Activated CD4-positive, alpha-beta T cell treated with anti-CD3 and anti-CD28 coated beads, Interleukin-2, amount 10 ng/mL, durations not matched to agents 7 days and 5 days (primary cell): Measurements from ENCODE around the gene CRIP2. TPM values are rescaled to one million over a fixed set of nuclear protein-coding genes. Genes with fewer than 3 reads are reported as not detected.

Source experiments
- CTCF ChIA-PET: fragments of 350-600 bp; sonication (Branson Sonifier 250); formaldehyde crosslinking; loops from one replicate; lab custom pipeline; 2021; ENCODE audit warnings: antibody characterized with exemption; lab: Charles Lee
- POLR2A ChIA-PET: fragments of 350-600 bp; sonication (Branson Sonifier 250); formaldehyde crosslinking; loops from one replicate; lab custom pipeline; 2021; ENCODE audit warnings: antibody characterized with exemption; lab: Charles Lee
- DNase-seq: peaks from one replicate; pipeline ENCODE4 v3.0.0-alpha.2; 2020
- H3K27ac Mint-ChIP-seq: one replicate; pipeline ENCODE4 v1.8.0; 2021; ENCODE audit warnings: mild to moderate bottlenecking, moderate library complexity, mixed read lengths
- H3K27me3 Mint-ChIP-seq: one replicate; pipeline ENCODE4 v1.8.0; 2021; ENCODE audit warnings: mixed read lengths
- H3K36me3 Mint-ChIP-seq: one replicate; pipeline ENCODE4 v1.8.0; 2021; ENCODE audit warnings: low read depth, mixed read lengths
- H3K4me1 Mint-ChIP-seq: one replicate; pipeline ENCODE4 v1.8.0; 2021; ENCODE audit warnings: mixed read lengths
- H3K4me3 Mint-ChIP-seq: one replicate; pipeline ENCODE4 v1.8.0; 2021; ENCODE audit warnings: mild to moderate bottlenecking, moderate library complexity, mixed read lengths
- H3K9me3 Mint-ChIP-seq: one replicate; pipeline ENCODE4 v1.8.0; 2021; ENCODE audit warnings: mixed read lengths
- total RNA-seq, 2 experiments: library from RNA; stranded (reverse); gene quantifications; one replicate each; pipeline ENCODE4 v1.2.3, GENCODE V29; 2021

Gene CRIP2
- total RNA-seq, 2 experiments from 2014 or later, result 0.64 to 1.8 TPM

DNA sequence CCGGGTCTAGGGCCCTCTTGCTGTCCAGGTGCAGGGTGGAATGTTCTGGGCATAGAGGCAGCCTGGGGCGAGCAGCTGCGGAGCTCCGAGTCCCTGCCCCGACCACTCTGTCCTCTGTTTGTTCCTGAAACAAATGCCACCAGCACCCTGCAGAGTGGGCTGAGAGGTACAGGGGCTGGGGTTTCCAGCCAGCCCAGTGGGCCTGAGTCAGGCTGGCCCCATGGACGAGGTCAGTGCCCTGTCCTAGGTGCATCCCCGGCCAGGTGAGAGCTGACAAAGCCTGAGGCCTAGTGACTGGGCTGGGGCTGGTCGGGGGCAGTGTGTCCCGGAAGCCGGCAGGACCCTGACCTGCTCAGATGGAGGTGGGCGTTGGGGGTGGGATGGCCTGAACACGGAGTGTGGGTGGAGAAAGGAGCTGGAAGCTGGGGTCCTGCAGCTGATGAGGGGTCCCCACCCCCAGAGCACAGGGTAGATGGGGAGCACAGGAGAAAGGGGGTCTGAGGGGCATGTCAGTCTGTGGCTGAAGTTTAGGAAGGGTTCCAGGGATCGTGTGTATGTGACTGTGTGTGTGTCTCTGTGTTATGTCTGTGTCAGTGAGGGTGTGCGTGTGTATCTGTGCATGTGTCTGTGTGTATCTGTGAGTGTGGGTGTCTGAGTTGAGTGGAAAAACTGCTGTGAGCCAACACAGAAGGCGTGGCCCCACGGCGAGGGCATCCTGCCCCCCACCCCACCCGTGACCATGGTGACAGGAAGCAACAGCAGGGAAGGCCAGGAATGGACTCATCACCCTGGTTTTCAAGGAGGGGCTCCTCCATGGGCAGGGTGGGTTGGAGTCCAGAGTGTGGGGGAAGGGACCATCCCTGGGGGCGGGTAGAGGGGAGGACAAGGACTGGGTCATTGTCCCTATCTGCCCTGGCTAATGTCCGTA is 9.7 kb downstream of the CRIP2 start:
- Mint-ChIP-seq H3K36me3 (peaks cover 6% of the 10 kb centered on the region), H3K27ac (peak overlapping the region; percentile 67), H3K4me1 (peaks cover 56% of the 10 kb centered on the region), H3K4me3 (no peak overlapping the region), H3K27me3 (peaks cover 13% of the 10 kb centered on the region), H3K9me3 (no peaks in the 10 kb centered on the region)
- POLR2A ChIA-PET, result no interaction called here
- peak; percentile 67 for DNase-seq
- CTCF ChIA-PET, result no interaction called here

DNA sequence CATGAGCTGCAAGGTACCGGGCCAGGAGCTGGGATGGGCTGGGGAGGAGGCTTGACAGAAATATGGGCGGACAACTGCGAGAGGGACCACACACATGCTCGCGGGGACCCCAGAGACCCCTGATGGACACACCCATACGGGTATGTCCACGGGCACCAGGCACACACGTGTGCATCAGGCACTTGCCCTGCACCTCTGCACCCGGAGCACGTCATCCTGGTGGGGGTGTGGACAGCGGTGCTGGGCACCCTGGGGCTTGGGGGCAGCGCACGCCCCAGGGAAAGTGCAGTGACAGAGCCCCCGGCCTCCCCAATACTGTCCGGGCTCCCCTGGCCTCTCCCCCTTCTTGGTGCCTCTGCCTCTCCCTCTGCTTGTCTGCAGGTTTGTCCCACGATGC is 10.4 kb downstream of the CRIP2 start:
- Mint-ChIP-seq H3K27ac (peak overlapping the region; percentile 67), H3K27me3 (peaks cover 6% of the 10 kb centered on the region), H3K4me3 (no peak overlapping the region), H3K36me3 (peaks cover 8% of the 10 kb centered on the region), H3K4me1 (peaks cover 56% of the 10 kb centered on the region), H3K9me3 (no peaks in the 10 kb centered on the region)
- POLR2A ChIA-PET, result no interaction called here
- CTCF ChIA-PET, result no interaction called here
- DNase-seq, result no peak

DNA sequence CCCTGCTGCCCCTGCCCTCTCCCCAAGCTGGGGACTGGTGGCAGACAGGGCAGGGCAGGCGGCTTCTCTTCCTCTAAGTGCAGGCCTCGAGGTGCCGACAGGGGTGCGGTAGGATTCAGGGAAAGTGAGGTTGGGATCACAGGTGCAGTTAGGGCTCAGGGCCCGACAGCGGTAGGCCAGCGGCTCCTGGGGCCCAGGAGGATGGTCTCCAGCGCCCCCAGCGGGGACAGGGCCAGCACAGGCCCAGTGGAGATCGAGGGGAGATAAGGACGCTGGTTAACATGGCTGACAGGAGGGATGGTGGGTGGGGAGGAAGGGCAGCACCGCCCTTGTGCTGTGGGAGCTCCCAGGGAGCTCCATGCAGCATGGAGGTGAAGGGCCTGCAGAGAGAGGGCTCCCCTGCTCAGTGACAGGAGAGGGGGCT is 11.1 kb downstream of the CRIP2 start:
- CTCF ChIA-PET, result interaction anchor here (0.6 to 1.0 kb wide), 2 partner anchors 82 to 512 kb away, joined by 4 read pairs; no protein-coding TSS in a partner anchor
- peak overlapping the region; percentile 79 for H3K27ac Mint-ChIP-seq
- POLR2A ChIA-PET, result no interaction called here
- H3K27me3 Mint-ChIP-seq, result peaks cover 2% of the 10 kb centered on the region
- peaks cover 53% of the 10 kb centered on the region for H3K4me1 Mint-ChIP-seq
- peaks cover 8% of the 10 kb centered on the region for H3K36me3 Mint-ChIP-seq
- peak; percentile 47 for DNase-seq
- H3K9me3 Mint-ChIP-seq, result no peaks in the 10 kb centered on the region
- H3K4me3 Mint-ChIP-seq, result peak overlapping the region; percentile 52

DNA sequence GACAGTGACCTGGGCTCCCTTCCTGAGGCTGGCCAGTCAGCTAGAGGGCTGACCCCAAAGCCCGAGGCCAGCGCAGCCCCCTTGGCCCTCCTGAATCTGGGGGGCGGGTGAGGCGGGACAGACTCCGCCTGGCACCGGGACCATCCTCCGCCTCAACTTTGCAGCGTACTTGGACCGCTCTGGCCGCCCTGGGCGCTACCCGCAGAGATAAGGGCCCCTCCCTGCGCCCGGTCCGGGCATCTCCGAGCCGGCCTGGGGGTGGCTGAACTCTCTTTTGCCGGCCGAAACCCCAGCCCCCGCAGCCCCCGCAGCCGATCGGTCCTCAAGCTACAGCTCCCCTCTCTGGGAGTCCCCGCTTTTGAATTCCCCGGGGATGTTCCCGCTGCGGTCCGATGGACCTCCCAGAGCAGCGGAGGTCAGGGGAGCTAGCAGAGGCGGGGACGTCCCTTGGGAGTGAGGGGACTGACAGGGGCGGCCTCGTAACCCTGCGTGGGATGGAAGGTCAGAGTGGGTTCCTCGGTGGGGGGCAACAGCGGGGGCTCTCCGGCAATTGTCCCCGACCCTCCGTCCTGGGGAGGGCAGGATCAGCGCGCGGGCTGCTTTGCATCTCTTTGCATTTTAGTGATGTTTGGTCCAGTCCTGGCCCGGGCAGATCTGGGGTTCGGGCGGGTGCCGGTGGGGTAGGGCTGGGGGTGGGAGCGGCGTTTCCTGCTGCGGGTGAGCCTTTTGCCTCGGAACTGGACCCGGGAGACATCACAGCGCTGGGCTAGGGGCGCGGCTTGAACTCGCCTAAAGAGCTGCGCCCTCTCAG is 11.7 kb downstream of the CRIP2 start, which contains the start of gene CRIP1:
Gene CRIP1, plus strand, starts transcription at position 724 of the 811 bp plus-strand sequence. CDS start 374 bp downstream, outside the sequence.
- Mint-ChIP-seq H3K27ac (peak within 1 kb of the TSS; percentile 92), H3K4me3 (peak within 1 kb of the TSS; percentile 84), H3K9me3 (no peaks in the 10 kb centered on the region), H3K4me1 (peaks cover 47% of the 10 kb centered on the region), H3K36me3 (peaks cover 8% of the 10 kb centered on the region), H3K27me3 (peaks cover 2% of the 10 kb centered on the region)
- CTCF ChIA-PET, result interaction anchor here (0.6 to 1.0 kb wide), 2 partner anchors 83 to 513 kb away, joined by 4 read pairs; no protein-coding TSS in a partner anchor
- DNase-seq, result no peak
- POLR2A ChIA-PET, result no interaction called here

DNA sequence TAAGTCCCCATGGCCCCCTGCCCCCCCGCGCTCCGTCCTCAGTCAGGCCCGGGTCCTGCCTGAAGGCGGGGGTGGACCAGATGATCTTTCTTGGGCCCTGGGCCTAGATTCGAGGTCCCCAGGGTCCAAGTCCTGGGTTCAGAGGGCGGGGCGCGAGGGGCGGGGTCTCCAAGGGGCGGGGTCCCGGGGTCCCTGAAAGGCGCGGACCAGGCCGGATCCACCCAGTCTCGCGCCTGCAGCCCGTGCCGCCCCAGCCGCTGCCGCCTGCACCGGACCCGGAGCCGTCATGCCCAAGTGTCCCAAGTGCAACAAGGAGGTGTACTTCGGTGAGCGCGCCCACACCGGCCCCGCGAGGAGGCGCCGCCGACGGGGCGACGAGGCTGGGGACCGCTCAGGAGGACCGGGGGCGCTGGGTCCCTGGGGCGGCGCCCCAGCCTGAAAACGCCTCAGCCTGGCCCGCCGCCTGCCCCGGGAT is 12.4 kb downstream of the CRIP2 start:
- H3K36me3 Mint-ChIP-seq, result peaks cover 8% of the 10 kb centered on the region
- H3K27ac Mint-ChIP-seq, result peak overlapping the region; percentile 92
- H3K4me3 Mint-ChIP-seq, result peak overlapping the region; percentile 84

DNA sequence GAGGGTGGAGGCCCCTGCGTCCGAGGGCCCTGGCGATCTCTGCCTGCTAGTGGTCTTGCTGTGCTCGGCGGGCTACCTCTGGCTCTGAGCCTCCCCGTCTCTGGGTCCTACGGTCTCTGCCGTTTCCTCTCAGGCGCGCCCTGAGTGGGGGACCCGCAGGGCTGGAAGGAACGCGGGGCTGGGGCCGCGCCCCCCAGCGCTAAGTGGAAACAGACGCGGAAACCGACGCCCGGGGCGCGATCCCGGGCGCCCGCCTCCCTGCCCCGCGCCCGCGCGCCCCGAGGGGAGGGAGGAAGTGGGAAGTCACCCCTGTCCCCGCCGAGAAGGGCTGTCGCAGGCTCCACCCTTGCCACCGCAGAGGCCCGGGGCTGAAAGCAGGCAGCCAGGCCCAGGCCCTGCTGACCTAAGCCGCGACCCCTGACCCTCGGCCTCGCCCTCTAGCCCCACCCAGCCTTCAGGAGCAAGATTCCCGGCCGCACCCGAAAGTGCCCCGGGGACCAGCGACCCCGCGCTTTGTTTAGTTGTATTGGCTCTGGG is 12.9 kb downstream of the CRIP2 start:
- DNase-seq, result peak; percentile 79
- Mint-ChIP-seq H3K36me3 (peaks cover 8% of the 10 kb centered on the region), H3K4me1 (peaks cover 44% of the 10 kb centered on the region), H3K9me3 (no peaks in the 10 kb centered on the region), H3K27me3 (peaks cover 2% of the 10 kb centered on the region), H3K27ac (peak overlapping the region; percentile 92), H3K4me3 (peak overlapping the region; percentile 84)
- ChIA-PET CTCF (no interaction called here), POLR2A (no interaction called here)

More for the DNA sequence above, 12.4 kb downstream of the CRIP2 start:
- Mint-ChIP-seq H3K4me1 (peaks cover 47% of the 10 kb centered on the region), H3K9me3 (no peaks in the 10 kb centered on the region), H3K27me3 (peaks cover 2% of the 10 kb centered on the region)
- DNase-seq, result peak; percentile 66
- ChIA-PET CTCF (interaction anchor here (1.0 kb wide), 1 partner anchor 83 kb away, joined by 4 read pairs; no protein-coding TSS in a partner anchor), POLR2A (no interaction called here)

DNA sequence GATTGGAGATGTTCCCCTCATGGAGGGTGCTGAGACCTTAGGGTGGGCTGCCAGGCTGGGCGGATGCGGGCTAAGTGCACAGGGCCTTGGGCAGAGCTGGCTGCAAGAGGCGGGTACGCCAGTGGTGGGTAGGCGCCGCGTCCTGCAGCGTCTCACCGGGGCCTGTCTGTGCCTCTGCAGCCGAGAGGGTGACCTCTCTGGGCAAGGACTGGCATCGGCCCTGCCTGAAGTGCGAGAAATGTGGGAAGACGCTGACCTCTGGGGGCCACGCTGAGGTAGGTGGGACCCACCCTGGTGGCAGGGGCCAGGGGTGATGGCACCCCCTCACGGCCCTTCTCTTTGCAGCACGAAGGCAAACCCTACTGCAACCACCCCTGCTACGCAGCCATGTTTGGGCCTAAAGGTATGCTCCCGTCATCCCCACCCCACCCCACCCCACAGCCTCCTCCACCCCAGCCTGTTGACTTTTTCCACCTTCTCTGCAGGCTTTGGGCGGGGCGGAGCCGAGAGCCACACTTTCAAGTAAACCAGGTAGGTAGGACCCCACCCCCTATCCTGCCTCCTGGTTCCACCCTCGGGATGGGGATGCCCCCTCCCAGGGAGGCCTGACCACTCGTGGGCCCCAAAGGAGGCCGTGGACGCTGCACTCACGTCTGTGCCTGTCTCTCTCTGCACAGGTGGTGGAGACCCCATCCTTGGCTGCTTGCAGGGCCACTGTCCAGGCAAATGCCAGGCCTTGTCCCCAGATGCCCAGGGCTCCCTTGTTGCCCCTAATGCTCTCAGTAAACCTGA is 13.6 kb downstream of the CRIP2 start:
- peak overlapping the region; percentile 84 for H3K4me3 Mint-ChIP-seq
- peaks cover 2% of the 10 kb centered on the region for H3K27me3 Mint-ChIP-seq
- DNase-seq, result peak; percentile 36
- POLR2A ChIA-PET, result no interaction called here
- no peaks in the 10 kb centered on the region for H3K9me3 Mint-ChIP-seq
- peaks cover 8% of the 10 kb centered on the region for H3K36me3 Mint-ChIP-seq
- CTCF ChIA-PET, result interaction anchor here (1.7 to 4.1 kb wide), 5 partner anchors 7 to 122 kb away, joined by 8 to 69 read pairs (median 12); no protein-coding TSS in a partner anchor
- H3K4me1 Mint-ChIP-seq, result peaks cover 39% of the 10 kb centered on the region
- H3K27ac Mint-ChIP-seq, result peak overlapping the region; percentile 92

DNA sequence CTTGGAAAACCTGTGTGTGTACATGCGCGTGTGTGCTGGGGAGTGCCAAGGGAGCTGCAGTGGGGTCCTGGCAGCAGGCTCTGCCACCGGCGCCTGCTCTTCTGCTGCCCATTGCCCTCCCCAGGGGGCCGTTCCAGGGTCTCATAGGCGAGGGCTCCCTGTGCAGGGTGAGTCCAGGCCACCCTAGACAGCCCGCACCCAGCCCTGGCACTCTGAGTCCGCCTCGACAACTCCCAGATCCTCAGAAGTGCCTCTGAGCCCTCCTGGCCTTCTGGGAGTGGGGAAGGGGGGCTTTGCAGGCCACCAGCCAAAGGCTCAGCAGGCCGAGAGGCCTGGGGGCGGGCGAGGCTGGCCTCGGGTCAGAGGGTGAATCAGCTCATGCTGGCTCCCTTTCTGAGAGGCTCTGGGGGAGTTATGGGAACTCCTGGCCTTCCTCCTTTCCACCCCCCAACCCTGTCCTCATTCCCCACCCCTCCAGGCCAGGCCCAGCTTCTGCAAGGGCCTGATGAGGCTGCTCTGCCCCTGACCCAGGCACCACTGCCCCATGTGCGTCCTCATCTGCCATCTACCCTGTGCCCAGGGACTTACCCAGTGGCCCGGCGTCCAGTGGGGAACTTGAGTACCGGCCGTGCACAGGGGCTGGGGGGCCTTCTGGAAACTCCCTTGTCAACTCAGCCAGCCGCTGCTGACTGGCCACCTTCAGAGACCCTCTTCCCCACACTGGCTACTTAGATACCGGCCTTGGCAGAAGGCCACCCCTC is 14.3 kb downstream of the CRIP2 start:
- Mint-ChIP-seq H3K4me3 (peak overlapping the region; percentile 84), H3K9me3 (no peaks in the 10 kb centered on the region), H3K4me1 (peaks cover 42% of the 10 kb centered on the region), H3K27ac (peak overlapping the region; percentile 92), H3K27me3 (peaks cover 2% of the 10 kb centered on the region), H3K36me3 (peaks cover 12% of the 10 kb centered on the region)
- ChIA-PET POLR2A (interaction anchor here (0.7 to 2.1 kb wide), 3 partner anchors 8 to 195 kb away, joined by 3 to 6 read pairs (median 5); no protein-coding TSS in a partner anchor), CTCF (interaction anchor here (0.6 to 4.1 kb wide), 30 partner anchors 8 to 513 kb away, joined by 3 to 69 read pairs (median 4); partner anchors contain the start of gene MTA1)
- no peak for DNase-seq

DNA sequence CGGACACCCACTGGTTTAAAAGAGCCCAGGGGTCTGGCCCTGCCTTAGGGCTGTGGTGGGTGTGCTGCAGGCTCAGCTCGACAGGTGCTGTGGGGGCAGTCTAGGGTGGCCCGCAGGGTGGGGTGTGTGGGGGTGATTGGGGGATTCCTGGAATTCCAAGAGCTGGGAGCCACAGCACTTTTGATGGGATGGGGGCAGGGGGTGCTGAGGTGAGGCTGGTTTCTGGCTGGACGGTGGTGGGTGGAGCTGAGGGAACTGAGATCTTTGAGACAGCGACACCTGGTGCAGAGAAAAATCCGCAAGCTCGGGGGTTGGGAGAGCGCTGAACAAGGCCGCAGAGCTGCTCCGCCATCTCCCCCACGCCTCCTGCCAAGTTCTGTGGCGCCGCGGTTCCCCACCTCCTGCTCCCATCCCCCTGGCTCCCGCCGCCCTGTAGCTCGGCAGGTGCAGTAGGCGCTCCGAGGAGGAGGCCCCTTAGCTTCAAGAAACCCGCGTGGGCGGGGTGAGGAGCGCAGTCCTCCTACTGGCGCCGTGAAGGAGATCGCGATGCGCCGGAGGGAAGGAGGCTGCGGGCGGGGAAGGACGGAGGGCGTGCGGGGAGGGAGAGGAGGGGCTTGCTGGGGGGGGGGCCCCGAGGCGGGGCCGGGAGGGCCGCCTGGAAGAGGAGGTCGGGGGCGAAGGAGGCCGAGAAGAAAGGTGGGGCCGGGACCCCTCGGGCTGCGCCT is 15.1 kb downstream of the CRIP2 start:
- Mint-ChIP-seq H3K36me3 (peaks cover 12% of the 10 kb centered on the region), H3K4me1 (peaks cover 35% of the 10 kb centered on the region), H3K4me3 (peak overlapping the region; percentile 84), H3K9me3 (no peaks in the 10 kb centered on the region), H3K27me3 (peaks cover 2% of the 10 kb centered on the region), H3K27ac (peak overlapping the region; percentile 91)
- POLR2A ChIA-PET, result interaction anchor here (0.7 to 2.1 kb wide), 3 partner anchors 9 to 196 kb away, joined by 3 to 6 read pairs (median 5); no protein-coding TSS in a partner anchor
- CTCF ChIA-PET, result interaction anchor here (0.6 to 4.1 kb wide), 34 partner anchors 9 to 738 kb away, joined by 3 to 69 read pairs (median 4); partner anchors contain the start of gene MTA1
- peak; percentile 91 for DNase-seq

DNA sequence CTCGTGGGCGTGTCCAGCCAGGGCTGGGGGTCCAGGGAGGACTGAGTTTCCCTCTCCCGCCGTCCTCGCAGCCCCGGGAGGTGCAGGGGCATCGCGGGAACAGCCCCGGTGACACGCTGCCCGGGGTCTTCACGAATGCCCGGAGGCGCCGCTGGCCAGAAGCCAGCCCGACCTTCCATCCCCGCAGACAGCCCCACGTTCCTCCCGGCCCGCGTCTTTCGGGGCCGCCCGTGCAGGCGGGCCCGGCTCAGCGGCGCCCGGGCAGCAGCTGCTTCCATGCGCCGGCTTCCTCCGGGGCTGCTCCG is 15.6 kb downstream of the CRIP2 start:
- CTCF ChIA-PET, result interaction anchor here (0.6 to 4.1 kb wide), 30 partner anchors 9 to 738 kb away, joined by 3 to 69 read pairs (median 4); partner anchors contain the start of gene MTA1

More for the DNA sequence above, 15.6 kb downstream of the CRIP2 start:
- Mint-ChIP-seq H3K4me3 (peak overlapping the region; percentile 84), H3K4me1 (peaks cover 32% of the 10 kb centered on the region), H3K27ac (peak overlapping the region; percentile 91), H3K9me3 (no peaks in the 10 kb centered on the region), H3K36me3 (peaks cover 12% of the 10 kb centered on the region), H3K27me3 (peaks cover 2% of the 10 kb centered on the region)
- POLR2A ChIA-PET, result interaction anchor here (1.2 to 2.1 kb wide), 2 partner anchors 9 to 120 kb away, joined by 5 to 6 read pairs; no protein-coding TSS in a partner anchor
- DNase-seq, result no peak
